Stimulated activated CD4-positive, alpha-beta T cell treated with anti-CD3 and anti-CD28 coated beads, Interleukin-4, amount 100 ng/mL, for 24 hours (primary cell): ENCODE results near the gene STRIP1.
"Not testable (repeated sequence)": the region's sequence is repeated elsewhere in the genome, so short reads cannot be mapped to it uniquely, and the experiment has no call there.

Experiments
- DNase-seq: peaks from one replicate; pipeline ENCODE4 v3.0.0-alpha.2; 2020

Gene STRIP1

GRCh38 chr1:110011527-110012041 is 22.8 kb upstream of the STRIP1 start:
- peak; percentile 38 for DNase-seq

- no peak for DNase-seq
These were observed 22.2 kb upstream of the STRIP1 start for GRCh38 chr1:110012100-110012780.

- DNase-seq: no peak
These were observed 16.6 kb upstream of the STRIP1 start for GRCh38 chr1:110017792-110018191.

- no peak for DNase-seq
These were observed 16.0 kb upstream of the STRIP1 start for GRCh38 chr1:110018396-110018795.

GRCh38 chr1:110019770-110020169 is 14.7 kb upstream of the STRIP1 start:
- no peak for DNase-seq

- DNase-seq: no peak
These were observed 13.1 kb upstream of the STRIP1 start for GRCh38 chr1:110021285-110021684.

- no peak for DNase-seq
These were observed 9.8 kb upstream of the STRIP1 start for GRCh38 chr1:110024613-110025012.

- DNase-seq: not testable (repeated sequence)
These were observed 3.7 kb upstream of the STRIP1 start for GRCh38 chr1:110030687-110031086.

- no peak for DNase-seq
These were observed 2.1 kb upstream of the STRIP1 start for GRCh38 chr1:110032327-110032726.

GRCh38 chr1:110033421-110033820 is 1.0 kb upstream of the STRIP1 start:
- no peak for DNase-seq

- no peak for DNase-seq
These were observed 379 bp upstream of the STRIP1 start for GRCh38 chr1:110034040-110034450.

- no peak for DNase-seq
These were observed 870 bp downstream of the STRIP1 start for GRCh38 chr1:110035236-110035752.

GRCh38 chr1:110038271-110038670 is 3.8 kb downstream of the STRIP1 start:
- no peak for DNase-seq

GRCh38 chr1:110039641-110040040 is 5.2 kb downstream of the STRIP1 start:
- no peak for DNase-seq

GRCh38 chr1:110040548-110040947 is 6.1 kb downstream of the STRIP1 start:
- DNase-seq: peak; percentile 57

GRCh38 chr1:110043016-110043415 is 8.6 kb downstream of the STRIP1 start:
- DNase-seq: no peak

- no peak for DNase-seq
These were observed 13.0 kb downstream of the STRIP1 start for GRCh38 chr1:110047463-110047862.

GRCh38 chr1:110048240-110048639 is 13.8 kb downstream of the STRIP1 start:
- DNase-seq: no peak

GRCh38 chr1:110048923-110049601 is 14.6 kb downstream of the STRIP1 start:
- DNase-seq: no peak

- DNase-seq: no peak
These were observed 15.6 kb downstream of the STRIP1 start for GRCh38 chr1:110049801-110050601.

- no peak for DNase-seq
These were observed 16.3 kb downstream of the STRIP1 start for GRCh38 chr1:110050602-110051261.

- no peak for DNase-seq
These were observed 16.8 kb downstream of the STRIP1 start for GRCh38 chr1:110051262-110051648.
